Measurements from ENCODE around the gene C1QTNF3.

GRCh38 chr5:34047143-34047542 lies 4.1 kb upstream of the C1QTNF3 start:
- TF ChIP-seq CTCF (IDR thresholded peaks at IDR 0.05) (no peak), POLR2A (IDR thresholded peaks at IDR 0.05) (no peak)
